GM12891 (cell line): Measurements from ENCODE around the gene PLEKHH2.
"Not testable (repeated sequence)": the region's sequence is repeated elsewhere in the genome, so short reads cannot be mapped to it uniquely, and the experiment has no call there.

ENCODE experiments used
- DNase-seq: peaks from one replicate; pipeline ENCODE4 v3.0.0; 2011; ENCODE audit warnings: low spot score; ENCODE audit not compliant: insufficient read length
- FAIRE-seq: peaks from 2 replicates; lab custom pipeline; 2011; peaks lifted over from hg19 to GRCh38; lab: Jason Lieb, UNC
- PAX5 ChIP-seq: IDR thresholded peaks from 2 replicates; pipeline ENCODE4 v1.6.1; 2011; ENCODE audit warnings: low read length, moderate library complexity, mild to moderate bottlenecking; ENCODE audit not compliant: insufficient read depth, severe bottlenecking
- POLR2A ChIP-seq: IDR thresholded peaks from 2 replicates; pipeline ENCODE4 v1.6.1; 2011; ENCODE audit warnings: low read depth, low read length, control low read depth
- POLR2AphosphoS5 ChIP-seq: IDR thresholded peaks from 2 replicates; pipeline ENCODE4 v1.6.1; 2011; ENCODE audit warnings: low read depth, low read length, control low read depth
- POU2F2 ChIP-seq: IDR thresholded peaks from 2 replicates; pipeline ENCODE4 v1.6.1; 2011; ENCODE audit warnings: low read depth, mild to moderate bottlenecking, control low read depth, low read length, moderate library complexity
- SPI1 ChIP-seq: IDR thresholded peaks from 2 replicates; pipeline ENCODE4 v1.6.1; 2011; ENCODE audit warnings: low read depth, low read length, control low read depth
- TAF1 ChIP-seq: IDR thresholded peaks from 2 replicates; pipeline ENCODE4 v1.6.1; 2011; ENCODE audit warnings: low read depth, low read length, control low read depth

The PLEKHH2 gene

DNA sequence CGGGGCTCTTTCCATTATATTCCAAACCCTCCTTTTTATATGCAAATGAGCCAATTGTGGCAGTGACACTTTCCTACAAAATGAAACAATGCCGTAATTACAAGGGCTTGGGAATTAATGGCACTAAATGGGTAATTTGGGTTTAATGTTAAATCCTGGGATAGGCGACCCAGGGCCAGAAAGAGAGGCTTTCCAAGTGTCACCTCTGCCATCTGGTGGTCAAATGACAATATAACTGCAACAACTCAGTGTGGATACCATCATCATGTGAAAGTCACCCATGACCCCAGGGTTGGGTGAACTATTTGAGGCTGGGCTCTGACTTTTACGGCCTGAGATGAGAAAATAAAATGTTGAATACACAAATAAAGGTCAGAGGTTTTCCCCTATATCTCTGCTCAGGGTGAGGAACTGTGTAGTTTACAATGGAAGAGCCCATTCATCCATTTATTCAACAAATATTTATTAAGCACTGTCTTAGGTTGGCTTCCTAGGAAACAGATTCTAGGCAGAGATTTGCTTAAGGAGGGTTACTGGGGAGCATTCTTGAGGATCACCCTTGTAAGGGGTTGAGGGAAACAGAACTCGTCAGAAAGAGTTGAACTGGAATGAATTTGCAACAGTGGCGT is 27.7 kb upstream of the PLEKHH2 start:
- TF ChIP-seq SPI1 (no peak), TAF1 (no peak)
- no peak for DNase-seq
- peak; percentile 87 for FAIRE-seq

DNA sequence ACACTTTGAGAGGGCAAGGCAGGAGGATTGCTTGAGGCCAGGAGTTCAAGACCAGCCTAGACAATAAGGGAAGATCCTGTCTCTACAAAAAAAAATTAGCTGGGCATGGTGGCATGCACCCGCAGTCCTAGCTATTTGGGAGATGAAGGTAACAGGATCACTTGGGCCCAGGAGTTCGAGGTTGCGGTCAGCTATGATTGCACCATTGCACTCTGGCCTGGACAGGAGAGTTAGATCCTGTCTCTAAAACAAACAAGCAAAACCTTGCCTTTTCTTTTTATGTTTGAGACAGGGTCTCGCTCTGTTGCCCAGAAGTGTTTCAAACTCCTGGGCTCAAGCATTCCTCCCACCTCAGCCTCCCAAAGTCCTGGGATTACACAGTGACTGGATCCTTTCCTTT is 26.7 kb upstream of the PLEKHH2 start:
- no peak for DNase-seq
- TF ChIP-seq PAX5 (no peak), POLR2AphosphoS5 (no peak)
- no peak for FAIRE-seq

DNA sequence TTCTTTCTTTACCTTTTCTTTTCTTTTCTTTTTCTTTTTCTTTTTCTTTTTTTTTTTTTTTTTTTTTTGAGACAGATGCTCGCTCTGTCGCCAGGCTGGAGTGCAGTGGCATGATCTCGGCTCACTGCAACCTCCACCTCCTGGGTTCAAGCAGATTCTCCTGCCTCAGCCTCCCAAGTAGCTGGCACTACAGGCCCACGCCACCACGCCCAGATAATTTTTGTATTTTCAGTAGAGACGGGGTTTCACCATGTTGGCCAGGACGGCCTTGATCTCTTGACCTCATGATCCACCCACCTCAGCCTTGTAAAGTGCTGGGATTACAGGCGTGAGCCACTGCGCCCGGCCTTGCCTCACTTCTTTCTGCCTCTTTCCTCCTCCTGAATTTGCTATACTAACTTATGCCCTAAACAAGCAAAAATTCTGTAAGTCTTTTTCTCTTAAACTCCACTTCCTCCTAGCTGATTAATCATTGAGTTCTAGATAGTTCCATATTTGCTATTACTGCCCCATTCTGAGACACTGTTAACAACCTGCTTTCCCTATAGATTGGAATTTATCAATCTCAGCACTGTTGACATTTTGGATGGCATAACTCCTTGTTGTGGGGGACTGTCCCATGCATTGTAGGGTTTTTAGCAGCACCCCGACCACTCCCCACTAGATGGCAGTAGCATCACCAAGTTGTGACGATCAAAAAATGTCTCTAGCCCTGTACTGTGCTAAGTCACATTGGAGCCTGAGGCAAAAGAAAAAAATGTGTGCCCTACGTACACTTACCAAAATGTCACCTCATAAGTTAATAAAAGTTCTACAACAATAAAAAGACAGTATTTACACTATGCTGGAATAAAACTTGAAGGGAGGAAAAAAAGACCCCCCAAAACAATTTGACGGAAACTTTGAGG is 24.8 kb upstream of the PLEKHH2 start:
- no peak for TF ChIP-seq POU2F2
- TF ChIP-seq POLR2A = no peak
- no peak for TF ChIP-seq PAX5
- TF ChIP-seq TAF1 = no peak
- no peak for TF ChIP-seq SPI1
- no peak for TF ChIP-seq POLR2AphosphoS5
- no peak for DNase-seq
- peak; percentile 87 for FAIRE-seq

DNA sequence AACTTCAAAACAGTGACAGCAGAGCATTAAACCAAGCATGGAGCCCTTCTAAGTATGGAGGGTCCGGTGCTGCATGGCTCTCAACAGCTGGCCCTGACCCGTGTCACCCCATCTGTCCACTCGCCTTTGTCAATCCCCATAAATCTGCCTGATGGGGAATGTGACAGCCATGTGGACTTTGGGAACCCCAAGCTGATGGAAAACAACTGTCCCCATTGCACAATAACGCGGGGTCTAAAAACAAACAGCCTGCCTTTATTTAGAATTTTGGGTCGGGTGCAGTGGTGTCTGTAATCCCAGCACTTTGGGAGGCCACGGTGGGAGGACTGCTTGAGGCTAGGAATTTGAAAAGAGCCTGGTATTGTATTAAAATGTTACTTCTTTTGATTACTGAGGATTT is 24.1 kb upstream of the PLEKHH2 start:
- TF ChIP-seq POU2F2 = no peak
- no peak for TF ChIP-seq SPI1
- TF ChIP-seq POLR2AphosphoS5 = no peak
- no peak for TF ChIP-seq PAX5
- no peak for TF ChIP-seq POLR2A
- TF ChIP-seq TAF1 = no peak
- DNase-seq (no peak), FAIRE-seq (no peak)

DNA sequence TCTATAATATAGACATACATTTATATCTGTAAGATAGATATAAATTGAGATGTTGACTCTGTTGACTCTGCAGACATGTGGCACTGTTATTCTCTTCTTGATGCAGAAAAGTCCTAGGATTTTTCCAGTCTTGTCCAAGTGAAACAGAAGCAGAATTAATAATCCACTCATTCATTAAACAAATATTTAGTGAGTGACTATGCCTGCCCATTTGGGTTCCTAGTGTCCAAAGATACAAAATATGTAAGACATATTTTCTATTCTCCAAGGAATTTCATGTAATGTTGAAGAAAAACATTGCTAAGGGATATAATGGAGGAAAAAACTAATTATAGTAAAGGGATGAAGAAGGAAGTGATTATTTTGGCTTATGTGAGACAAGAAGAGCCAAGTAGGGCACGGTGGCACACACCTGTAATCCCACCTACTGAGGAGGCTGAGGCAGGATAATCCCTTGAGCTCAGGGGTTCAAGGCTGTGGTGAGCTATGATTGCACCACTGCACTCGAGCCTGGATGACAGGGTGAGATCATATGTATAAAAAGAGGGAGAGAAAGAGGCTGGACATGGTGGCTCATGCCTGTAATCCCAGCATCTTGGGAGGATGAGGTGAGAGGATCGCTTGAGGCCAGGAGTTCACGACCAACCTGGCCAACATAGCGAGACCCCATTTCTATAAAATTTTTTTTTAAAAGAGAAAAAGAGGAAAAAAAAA is 19.9 kb upstream of the PLEKHH2 start:
- FAIRE-seq = no peak
- TF ChIP-seq POLR2AphosphoS5 (no peak), SPI1 (no peak), PAX5 (no peak), TAF1 (no peak)
- DNase-seq = no peak

DNA sequence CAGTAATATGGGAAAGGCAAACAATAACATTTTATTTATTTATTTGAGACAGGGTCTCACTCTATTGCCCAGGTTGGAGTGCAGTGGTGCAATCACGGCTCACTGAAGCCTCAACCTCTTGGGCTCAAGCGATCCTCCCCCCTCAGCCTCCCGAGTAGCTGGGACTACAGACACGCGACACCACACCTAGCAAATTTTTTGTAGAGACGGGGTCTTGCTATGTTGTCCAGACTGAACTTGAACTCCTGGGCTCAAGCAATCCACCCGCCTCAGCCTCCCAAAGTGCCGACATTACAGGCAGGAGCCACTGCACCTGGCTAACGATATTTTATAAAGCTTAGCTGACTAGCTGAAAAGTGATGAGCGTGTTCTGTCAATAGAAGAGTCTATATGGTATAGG is 17.5 kb upstream of the PLEKHH2 start:
- FAIRE-seq (no peak), DNase-seq (no peak)
- no peak for TF ChIP-seq TAF1
- no peak for TF ChIP-seq POLR2A
- no peak for TF ChIP-seq POU2F2
- TF ChIP-seq SPI1 = no peak
- TF ChIP-seq PAX5 = no peak
- TF ChIP-seq POLR2AphosphoS5 = no peak

DNA sequence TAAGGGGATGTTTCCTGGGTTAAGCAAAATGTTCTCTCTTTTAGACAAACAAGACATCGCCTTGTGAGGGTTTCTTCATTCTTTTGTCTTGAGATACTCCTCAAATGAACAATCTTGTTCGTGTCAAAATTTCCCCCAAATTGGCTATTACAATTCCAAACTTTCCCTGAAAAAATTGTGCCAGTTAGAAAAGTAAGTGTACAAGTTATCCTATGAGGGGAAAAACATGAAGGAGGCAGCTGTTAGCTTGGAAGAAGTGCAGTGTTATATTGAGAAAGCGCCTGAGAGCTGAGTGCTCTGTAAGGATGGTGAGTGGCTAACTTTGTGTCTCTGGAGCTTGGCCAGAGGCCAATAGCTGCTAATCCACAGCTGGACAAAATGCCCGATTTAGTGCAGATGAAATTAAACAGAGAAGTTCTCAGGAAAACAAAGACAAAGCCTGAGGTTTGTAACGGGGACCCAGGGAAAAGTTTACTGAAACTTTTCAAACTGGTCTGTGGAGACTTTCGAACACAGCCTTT is 14.1 kb upstream of the PLEKHH2 start:
- DNase-seq (no peak), FAIRE-seq (no peak)
- no peak for TF ChIP-seq POLR2AphosphoS5
- TF ChIP-seq POU2F2 = no peak
- TF ChIP-seq POLR2A = no peak
- no peak for TF ChIP-seq TAF1
- no peak for TF ChIP-seq SPI1
- TF ChIP-seq PAX5 = no peak

DNA sequence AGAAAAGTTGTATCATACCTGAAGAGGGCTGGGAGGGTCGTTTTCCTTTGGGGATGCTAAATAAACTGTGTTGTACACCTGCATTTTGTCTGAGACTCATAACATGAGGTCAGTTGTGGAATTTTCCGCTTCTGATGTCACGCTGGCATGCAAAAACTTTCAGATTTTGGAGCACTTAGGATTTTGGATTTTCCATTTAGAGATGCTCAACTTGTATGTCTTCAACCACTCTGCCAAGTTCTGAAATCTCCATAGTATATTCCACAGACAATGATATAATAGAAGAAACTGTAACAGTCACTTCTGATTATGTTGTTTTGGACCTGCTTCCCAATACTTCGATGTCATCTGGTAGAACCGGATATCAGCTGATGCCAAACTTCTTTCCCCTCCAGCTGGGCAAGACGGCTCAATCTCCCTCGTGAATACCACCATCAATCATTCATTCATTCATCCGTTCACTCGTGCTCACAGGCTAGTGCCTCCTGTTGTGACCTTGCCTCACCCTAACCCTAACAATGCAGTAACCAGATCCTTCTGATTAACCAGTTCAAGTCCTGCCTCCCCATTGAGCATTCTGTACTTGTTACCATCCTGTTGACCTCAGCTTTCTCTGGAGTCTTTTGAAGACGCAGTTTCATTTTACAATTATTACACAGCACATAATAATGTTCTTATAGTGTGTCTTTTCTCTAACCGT is 5.3 kb upstream of the PLEKHH2 start:
- DNase-seq = no peak
- FAIRE-seq = no peak
- TF ChIP-seq POU2F2 (no peak), SPI1 (no peak)

DNA sequence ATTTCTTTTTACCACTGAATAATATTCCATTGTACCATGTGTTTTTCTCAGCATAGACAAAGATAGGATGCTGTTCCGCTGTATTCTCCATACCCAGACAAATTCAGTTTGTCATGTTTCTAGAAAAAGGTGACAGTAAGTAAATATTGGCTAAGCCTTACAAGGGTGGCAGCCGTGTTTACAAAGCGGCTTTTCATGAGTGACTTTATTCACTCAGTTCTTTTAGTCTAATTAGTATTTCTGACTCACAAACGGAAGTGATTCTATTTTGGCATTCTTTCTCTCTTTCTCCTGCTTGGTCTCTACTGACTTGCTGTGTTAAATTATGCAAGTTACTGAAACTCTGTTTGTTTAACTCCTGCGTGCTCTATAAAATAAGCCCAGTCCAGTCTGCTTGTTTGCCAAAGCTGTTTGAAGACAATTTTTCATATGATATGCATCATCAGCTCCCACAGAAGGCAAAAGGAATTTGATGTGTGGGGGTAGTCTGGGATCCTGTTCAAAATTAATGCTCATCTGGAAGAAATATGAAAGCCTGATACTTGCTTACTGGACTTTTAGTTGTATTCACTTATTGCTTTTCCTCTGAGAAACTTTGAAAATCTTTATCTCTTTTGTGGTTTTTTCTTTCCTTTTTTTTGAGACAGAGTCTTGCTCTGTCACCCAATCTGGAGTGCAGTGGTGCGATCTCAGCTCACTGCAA is 2.3 kb upstream of the PLEKHH2 start:
- DNase-seq (no peak), FAIRE-seq (no peak)
- no peak for TF ChIP-seq POLR2AphosphoS5
- TF ChIP-seq PAX5 = no peak
- TF ChIP-seq SPI1 = no peak
- TF ChIP-seq TAF1 = no peak
- no peak for TF ChIP-seq POLR2A
- TF ChIP-seq POU2F2 = no peak

DNA sequence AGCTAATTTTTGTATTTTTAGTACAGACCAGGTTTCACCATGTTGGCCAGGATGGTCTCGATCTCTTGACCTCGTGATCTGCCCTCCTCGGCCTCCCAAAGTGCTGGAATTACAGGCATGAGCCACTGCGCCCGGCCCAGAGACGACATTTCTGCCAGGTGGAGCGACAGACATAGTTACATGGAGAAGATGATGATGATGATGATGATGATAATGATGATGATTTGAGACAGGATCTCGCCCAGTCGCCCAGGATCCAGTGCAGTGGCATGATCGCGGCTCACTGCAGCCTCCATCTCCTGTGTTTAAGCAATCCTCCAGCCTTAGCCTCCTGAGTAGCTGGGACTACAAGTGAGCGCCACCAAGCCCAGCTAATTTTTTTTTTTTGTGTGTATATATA is 907 bp upstream of the PLEKHH2 start:
- FAIRE-seq, DNase-seq: not testable (repeated sequence)
